HTERT RPE-1 (cell line): Measurements from ENCODE around the gene C1orf141.
"Not testable (repeated sequence)": the region's sequence is repeated elsewhere in the genome, so short reads cannot be mapped to it uniquely, and the experiment has no call there.

Experiments
- in situ Hi-C: fragments of 300-500 bp; cut with MboI; formaldehyde crosslinking; loops from 4 replicates; pipeline ENCODE4 v1.14.3; 2020; ENCODE audit warnings: low sequenced_read_pairs

Gene C1orf141

DNA sequence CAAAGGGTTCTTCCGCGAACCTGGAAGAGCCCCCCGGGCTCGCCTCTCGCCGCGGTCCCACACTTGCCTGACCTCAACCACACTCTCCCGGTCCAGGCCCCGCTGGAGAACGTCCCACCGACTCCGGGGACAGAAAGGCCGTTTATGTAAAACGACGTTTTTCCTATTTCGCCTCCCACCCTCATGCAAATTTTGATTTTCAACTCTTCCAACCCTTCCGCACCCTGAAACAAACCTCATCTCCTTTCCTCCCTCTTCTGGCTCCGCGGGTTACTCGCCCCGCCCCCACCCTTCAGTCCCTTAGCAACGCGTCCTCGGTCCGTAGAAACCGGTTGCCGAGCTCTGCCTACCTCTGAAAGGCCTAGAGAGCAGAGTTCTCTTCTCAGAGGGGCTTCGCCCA lies at the start of gene C1orf141:
Gene C1orf141 (minus strand): TSS at position 276 of the 400 bp plus-strand sequence. CDS start 7,730 bp downstream, outside the sequence.
- in situ Hi-C loops = no loop called here

DNA sequence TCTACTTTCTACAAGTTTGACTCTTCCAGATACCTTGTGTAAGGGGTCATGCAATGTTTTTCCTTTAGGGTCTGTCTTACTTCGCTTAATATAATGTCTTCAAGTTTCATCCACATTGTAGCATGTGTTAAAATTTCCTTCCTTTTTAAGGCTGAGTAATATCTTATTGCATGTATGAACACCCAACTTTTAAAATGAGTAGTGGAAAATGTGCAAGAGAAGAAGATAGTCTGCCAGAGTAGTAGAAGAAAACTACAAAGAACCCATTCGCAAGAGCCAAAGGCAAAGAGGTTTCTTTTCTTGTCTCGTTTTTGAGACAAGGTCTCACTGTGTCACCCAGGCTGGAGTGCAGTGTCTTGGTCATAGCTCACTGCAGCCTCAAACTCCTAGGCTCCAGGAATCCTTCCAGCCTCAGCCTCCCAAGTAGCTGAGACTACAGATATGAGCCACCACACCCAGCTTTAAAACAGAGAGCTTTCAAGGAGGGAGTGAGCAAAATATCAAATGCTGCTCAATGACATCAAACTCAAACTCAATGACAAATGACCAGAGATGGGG lies 40.8 kb upstream of the C1orf141 start:
- in situ Hi-C loops = no loop called here

DNA sequence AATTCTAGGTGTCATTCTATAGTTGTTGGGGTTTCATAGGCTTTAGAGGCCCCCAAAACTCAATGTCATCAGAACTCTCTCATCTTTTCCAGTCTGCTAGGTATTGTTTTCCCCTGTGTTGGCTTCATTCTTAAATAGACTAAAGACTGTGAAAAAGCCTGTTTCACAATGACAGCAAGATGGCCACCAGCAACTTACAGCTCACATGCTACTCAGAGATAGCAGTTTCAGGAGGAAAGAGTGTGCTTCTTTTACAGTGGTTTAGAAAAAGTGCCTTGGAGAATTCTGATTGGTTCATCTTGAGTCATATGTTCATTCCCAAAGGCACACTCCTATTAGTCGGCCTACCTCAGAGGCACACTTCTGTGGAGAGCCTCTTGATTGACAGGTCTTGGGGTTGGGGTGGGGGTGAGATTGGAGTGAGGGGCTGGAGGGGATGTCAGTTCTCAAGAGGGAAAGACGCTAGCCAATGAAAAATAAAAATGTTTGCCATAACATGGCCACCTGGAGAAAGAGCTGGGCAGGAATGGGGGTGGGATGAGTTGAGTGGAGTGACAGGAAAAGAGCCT lies 40.0 kb upstream of the C1orf141 start:
- in situ Hi-C loops = no loop called here

DNA sequence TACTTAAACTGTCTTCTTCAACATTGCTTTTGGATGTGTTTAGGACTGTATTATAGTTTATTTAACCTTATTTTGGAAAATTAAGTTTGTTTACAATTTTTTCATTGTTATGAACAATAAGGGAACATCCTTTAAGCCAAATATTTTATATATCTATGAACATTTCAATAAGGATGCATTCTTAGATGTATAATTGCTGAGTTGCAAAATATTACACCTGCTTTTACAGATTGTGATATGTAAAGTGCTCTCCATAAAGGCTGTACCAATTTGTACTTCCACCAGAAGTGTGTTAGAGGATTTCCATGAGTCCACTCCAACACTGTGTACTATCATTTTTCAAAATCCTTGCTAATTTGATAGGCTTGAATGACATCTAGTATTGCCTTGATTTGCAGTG lies 39.2 kb upstream of the C1orf141 start:
- in situ Hi-C loops = no loop called here

DNA sequence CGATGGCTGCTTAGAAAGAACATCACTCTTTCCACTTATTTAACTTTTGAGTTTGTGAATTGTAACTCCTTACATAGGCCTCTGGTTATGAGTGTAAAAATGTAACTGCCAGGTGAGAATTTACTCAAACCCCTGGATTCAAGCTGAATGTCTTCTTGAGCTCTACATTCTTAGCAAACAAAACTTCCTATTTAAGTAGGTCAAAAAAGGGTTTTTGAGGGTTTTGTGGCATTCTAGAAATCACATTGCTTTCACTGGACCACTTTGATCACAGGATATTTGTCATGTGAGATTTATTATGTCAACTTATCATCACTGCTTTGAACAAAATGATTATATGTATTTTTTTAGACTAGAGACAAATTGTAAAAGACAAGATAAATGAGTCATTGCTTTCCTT lies 37.2 kb upstream of the C1orf141 start:
- in situ Hi-C loops = no loop called here

DNA sequence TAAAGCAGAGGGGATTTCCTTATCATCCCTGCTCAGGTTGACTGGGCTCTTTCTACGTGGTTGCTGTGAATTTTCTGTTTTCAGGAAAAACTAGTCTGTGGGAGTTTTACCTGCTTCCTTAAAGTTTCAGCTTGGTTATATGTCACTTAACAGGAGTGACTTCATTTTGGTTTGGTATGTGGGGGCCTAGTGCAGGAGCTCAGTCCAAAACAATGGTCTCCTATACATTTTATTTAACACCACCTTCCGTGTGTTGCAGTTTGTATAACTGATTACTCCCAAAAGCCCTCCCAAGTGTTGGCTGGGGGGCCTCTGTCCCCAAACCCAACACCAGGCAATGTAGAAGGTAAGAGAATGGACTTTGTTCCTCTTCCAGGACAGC lies 36.8 kb upstream of the C1orf141 start:
- in situ Hi-C loops = no loop called here

DNA sequence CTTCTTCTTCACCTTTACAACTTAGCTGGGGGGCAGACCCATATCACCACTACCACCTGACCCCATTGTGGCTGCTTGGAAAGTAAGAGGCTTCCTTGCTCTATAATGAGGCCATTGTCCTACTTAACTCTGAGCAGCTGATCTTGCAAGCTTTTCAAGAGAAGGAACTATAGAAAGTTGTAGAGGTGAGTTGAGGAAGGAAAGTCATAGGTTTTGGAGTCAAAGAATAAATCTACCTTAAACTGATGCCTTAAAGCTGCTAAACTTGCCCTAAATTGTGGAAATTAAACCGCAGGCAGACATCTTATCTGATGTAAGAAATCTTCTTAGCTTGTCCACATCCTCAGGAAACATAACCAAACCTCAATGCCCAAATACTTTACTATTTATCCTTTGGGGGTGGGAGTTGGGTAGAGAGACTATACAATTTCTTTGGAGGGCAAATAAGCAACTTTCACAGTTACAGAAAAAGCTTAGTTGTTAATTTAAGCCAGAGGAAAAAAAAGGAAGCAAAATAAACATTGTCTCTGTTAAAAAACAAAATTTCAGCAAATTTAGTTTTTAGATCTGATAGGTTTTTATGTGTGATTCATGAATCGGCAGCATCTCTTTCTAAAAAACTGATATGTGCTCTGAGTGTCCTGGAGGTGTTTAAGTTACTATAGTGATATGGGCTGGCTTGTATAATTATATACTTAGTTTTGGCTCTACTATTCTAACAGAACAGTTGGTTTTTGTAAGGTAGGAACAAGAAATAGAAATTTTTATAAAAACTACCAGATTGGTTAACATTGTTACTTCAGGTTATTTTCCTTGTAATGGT lies 36.2 kb upstream of the C1orf141 start:
- in situ Hi-C loops = no loop called here

DNA sequence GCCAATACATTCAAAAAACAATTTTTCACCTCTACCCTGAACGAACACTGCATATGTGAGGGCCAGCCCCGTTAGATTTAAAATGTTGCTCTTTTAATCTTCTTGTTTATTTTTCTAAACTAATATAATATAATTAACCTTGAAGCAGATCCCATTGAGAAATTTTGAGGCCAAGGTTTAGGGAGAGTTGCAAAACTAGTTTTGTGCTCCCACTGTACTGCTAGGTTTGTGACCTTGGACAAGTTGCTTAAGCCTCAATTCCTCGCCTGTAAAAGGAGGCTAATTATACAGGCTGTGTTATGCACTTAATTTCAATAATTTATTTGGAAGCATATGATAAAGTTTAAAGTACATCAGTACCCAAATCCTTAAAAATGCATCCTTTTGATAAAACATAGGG lies 35.2 kb upstream of the C1orf141 start:
- in situ Hi-C loops = no loop called here

DNA sequence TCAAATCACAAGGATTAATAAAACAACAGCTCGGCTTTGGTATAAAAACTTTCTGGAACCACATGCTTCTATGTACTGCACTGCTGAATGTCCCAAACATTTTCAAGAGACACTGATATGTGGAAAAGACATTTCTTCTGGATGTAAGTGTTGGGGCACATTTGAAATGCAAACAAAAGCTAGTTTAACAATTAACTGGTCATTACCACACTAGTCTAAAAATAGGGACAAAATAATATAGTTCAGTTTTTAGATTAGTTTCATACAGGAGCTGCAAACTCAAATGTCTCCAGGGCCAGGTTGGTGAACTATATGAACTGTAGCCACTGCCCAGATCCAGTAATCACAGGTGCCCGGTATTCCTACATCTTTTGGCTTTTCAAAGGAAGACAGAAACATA lies 34.7 kb upstream of the C1orf141 start:
- in situ Hi-C loops = no loop called here

DNA sequence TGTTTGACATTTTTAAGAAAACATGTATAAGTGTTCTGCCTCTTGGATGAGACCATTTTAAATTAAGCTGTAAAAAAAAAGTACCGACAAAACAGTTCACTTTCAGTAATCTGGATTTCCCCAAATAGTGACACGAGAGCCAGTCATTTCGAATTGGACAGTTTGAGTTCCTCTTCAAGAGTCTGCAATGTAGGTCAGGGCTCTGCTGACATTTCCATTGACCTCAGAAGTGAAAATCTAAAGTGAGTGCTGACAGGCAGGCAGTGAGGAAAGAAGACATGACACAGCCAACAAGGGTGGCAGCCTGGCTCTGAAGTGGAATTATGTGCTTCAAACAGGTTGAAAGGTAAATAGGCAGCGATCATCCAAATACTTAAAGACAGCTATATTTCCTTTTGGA lies 31.4 kb upstream of the C1orf141 start, which contains the start of gene IL23R:
Gene IL23R (plus strand): TSS at position 259 of the 400 bp plus-strand sequence. CDS start 1,667 bp downstream, outside the sequence.
- in situ Hi-C loops = no loop called here

DNA sequence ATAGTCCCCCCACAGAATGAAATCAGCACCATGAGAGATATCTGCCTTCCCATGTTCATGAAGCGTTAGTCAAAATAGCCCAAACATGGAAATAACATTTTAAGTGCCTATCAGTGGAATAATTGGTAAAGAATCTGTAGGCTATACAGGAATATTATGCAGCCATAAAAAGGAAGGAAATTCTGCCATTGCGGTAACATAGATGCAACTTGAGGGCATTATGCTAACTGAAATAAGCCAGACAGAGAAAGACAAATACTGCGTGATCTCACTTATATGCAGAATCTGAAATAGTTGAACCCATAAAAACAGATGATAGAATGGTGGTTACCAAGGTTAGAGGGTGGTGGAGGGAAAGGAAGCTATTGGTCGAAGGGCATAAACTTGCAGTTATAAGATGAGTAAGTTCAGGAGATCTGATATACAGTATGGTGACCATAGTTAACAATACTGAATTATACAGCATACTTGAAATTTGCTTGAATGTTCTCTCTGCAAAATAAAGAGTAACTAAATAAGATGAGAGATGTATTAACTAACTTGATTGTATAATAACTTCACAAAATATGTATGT lies 30.8 kb upstream of the C1orf141 start:
- in situ Hi-C loops = no loop called here

DNA sequence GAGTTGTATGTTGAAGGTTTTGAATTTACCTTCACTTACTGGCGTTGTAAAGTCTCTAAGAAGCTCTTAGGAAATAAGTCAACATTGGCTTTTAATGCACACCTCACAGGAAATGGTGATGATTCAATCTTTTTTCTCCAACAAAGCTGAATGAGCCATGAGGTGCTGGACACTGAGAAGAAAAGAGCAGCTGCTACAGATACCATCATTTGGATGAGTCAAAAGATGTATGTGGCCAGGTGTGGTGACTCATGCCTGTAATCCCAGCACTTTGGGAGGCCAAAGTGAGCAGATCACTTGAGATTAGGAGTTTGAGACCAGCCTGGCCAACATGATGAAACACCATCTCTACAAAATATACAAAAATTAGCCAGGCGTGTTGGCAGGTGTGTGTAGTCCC lies 28.2 kb upstream of the C1orf141 start:
- in situ Hi-C loops = no loop called here

DNA sequence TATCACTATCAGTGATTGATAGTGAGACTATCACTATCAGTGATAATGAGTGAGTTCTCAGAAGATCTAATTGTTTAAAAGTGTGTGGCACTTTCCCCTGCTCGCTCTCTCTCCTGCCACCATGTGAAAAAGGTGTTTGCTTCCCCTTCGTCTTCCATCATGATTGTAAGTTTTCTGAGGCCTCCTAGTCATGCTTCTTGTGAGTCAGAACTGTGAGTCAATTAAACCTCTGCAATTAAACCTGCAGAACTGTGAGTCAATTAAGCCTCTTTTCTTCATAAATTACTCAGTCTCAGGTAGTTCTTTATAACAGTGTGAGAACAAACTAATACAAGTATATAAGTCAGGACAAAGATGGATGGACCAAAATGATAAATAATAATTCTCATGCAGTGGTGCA lies 24.5 kb upstream of the C1orf141 start:
- in situ Hi-C loops = no loop called here

DNA sequence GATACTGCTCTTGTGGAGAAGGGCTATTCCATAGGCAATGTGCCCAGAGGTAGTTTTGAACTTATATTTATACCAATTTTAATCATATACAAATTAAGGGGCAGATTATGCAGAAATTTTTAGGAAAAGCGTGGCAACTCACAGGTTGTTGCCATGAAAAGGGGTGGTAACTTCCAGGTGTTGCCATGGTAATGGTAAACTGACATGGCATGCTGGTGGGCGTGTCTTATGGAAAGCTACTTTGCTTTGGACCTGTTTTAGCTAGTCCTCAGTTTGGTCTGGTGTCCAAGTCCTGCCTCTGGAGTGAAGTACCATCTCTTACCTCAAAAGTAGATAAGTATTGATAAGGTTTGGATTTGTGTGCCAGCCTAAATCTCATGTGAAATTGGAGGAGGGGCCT lies 23.6 kb upstream of the C1orf141 start:
- in situ Hi-C loops = no loop called here

DNA sequence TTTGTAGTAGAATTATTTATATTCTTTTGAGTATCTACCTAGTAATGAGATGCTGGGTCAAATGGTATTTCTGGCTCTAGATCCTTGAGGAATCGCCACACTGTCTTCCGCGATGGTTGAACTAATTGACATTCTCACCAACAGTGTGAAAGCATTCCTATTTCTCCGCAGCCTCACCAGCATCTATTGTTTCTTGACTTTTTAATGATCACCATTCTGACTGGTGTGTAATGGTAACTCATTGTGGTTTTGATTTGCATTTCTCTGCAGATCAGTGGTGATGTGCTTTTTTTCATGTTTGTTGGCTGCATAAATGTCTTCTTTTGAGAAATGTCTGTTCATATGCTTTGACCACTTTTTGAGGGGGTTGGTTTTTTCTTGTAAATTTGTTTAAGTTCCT lies 16.2 kb upstream of the C1orf141 start:
- in situ Hi-C loops = no loop called here

DNA sequence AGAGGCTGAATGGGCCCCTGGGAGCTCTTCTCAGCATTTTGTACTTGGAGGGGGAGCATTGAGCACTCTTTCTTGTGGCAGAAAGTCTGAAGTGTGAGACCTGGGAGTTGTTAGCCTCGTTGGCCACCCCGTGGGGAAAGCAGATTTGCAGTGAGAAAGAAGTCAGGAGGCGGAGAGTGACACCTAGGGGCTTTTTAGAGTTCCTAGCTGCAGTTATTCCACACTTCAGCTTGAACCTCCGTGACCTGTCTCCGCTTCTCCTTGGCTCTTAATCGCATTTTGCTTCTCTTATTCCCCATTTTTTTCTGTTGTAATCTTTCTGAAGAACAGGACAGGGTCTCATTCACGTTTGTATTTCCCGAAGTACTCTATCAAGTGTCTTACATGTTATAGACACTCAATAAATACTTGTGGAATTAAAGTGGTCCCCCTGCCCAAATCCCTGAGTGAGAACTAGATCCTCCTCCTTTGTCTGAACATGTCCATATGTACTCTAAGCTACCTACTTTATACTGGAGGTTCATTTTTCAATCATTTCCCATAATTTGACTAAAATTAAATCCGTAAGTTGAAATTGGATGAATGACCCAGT lies 14.5 kb upstream of the C1orf141 start:
- in situ Hi-C loops = no loop called here

DNA sequence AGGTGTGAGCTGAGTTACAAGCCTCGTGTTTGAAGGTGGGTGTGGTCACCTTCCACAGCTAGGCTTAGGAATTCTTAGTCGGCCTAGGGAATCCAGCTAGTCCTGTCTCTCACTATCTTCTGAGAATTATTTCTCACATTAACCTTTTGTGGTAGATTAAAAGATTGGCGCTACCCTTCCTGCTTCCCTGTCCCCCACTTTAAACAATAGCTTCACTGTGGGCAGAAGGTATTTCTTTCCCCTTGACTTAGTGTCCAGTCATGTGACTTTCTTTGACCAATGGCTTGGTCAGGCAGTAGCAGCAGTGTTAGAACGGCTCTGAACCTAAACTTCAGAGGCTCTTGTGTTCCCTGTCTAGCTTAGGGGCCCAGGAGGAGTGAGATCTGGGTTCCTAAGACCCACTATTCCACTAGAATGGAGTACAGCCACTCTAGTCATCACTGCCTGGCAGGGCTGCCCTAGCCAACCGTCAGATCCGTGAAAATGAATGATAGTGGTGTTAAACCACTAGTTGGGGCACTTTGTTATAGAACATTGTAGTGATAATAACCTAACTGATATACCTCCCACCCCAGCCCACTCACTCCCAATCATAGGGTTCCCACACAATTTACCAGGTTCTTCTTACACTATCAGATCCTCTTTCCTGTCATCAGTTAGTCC lies 13.9 kb upstream of the C1orf141 start:
- in situ Hi-C loops = no loop called here

DNA sequence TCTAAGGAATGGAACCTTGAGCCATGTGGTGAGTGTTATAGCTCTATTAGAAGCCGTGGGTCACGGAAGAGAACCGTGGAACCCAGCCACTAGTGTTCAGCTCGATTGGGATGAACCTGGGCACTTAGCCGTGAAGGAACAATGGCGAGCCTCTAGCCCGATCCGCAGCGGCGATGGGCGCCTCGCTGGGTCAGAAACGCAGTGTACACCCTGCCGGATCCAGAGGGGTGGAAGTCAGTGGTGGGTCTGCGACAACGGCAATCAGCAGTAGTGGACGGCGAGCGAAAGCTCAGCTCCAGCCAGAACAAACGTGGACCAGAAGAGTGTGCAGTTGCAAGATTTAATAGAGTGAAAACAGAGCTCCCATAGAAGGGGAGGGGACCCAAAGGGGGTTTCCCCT lies 13.2 kb upstream of the C1orf141 start:
- in situ Hi-C loops = not testable (repeated sequence)

DNA sequence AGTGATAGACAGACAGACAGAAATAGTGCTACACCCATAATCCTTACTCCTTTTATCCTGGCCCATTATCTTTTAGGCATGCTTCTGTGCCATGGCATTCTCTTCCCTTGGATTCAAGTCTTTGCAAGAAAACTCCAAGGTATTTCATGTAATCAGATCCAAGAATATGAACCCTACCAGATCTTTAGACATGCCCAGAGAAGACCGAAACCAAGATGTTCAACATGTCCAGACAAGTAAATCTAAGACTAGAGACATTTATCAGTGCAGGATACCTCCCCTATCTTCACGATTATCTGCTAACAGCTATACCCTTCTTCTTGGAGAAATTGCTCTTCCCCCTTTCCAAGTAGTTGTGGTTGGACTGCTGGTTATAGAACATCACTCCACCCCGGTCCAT lies 11.8 kb upstream of the C1orf141 start:
- in situ Hi-C loops = no loop called here

DNA sequence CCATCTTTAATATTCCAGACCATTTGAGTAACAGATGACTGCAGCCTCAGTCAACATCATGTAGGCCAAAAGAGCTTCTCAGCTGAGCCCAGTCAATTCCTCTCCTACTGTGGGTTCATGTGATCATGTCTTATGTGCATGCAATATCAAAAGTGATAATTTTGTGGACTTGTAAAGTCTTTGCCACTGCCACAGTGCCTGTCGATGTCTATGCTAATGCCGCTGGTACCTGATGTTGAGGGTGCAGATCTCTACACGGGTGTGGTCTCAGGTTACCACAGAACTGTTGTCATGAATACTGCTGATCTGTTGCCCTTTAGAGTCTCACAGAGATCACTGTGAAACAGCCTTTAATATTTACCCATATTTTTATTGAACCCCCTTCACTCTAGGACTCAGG lies 11.3 kb upstream of the C1orf141 start:
- in situ Hi-C loops = no loop called here

DNA sequence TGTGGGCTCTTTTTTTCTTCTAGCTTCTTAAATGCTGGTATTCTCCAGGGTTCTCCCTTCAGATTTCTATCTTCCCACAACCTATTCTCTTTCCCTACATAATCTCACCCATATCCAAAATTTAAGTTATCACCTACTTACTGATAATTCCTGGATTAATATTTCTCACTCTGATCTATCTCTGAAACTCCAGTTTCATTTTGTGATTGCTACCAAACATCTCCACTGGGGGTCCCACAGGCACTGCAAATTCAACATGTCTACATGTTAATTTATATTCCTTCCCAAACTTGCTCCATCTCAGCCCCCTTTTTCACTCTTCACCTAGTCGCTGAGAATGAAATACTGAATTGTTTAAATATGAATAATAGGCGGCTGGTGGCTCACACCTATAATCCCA lies 9.9 kb upstream of the C1orf141 start:
- in situ Hi-C loops = no loop called here
